Measurements from ENCODE around the gene HTRA3. TPM values are rescaled to one million over a fixed set of nuclear protein-coding genes. Genes with fewer than 3 reads are reported as not detected.

The HTRA3 gene
- total RNA-seq, 2 experiments from 2014 or later, result not detected

- H3K36me3 ChIP-seq (ENCODE audit: insufficient read depth, low read length), result no peaks in the 10 kb centered on the region
- no peak overlapping the region for H3K27ac ChIP-seq (ENCODE audit: low read depth in 1 of 2, low read length in 2 of 2)
- ChIA-PET CTCF (no interaction called here), POLR2A (interaction anchor here (0.6 kb wide), 1 partner anchor 25 kb away, joined by 3 read pairs; no protein-coding TSS in a partner anchor)
- H3K36me3 Mint-ChIP-seq (ENCODE audit: low read depth), result no peaks in the 10 kb centered on the region
- DNase-seq, result no peak
- no peaks in the 10 kb centered on the region for H3K4me1 Mint-ChIP-seq (ENCODE audit: low read depth)
- intact Hi-C loops (cut with DNase I, micrococcal nuclease), result no loop called here
- peaks cover 0 to 17% of the 10 kb centered on the region in 2 experiments for H3K9me3 ChIP-seq (ENCODE audit: control insufficient read depth in 1 of 2, insufficient read depth in 1 of 2, low read length in 2 of 2)
- H3K27me3 ChIP-seq (ENCODE audit: control insufficient read depth in 1 of 2, insufficient read depth in 2 of 2, low read length in 2 of 2), result peaks cover under 1 to 5% of the 10 kb centered on the region in 2 experiments
- H3K27ac Mint-ChIP-seq, result no peak overlapping the region
- H3K4me3 Mint-ChIP-seq, result no peak overlapping the region
- H3K9me3 Mint-ChIP-seq, result peaks cover 5% of the 10 kb centered on the region
- TF ChIP-seq CTCF (IDR thresholded peaks at IDR 0.05), result no peak
- no peak for ATAC-seq (ENCODE audit: poor library complexity)
- no peaks in the 10 kb centered on the region for H3K4me1 ChIP-seq (ENCODE audit: insufficient read depth, low read length)
- H3K4me3 ChIP-seq (ENCODE audit: low read length), result no peak overlapping the region
- H3K27me3 Mint-ChIP-seq, result peaks cover 5% of the 10 kb centered on the region
Measured at GRCh38 chr4:8310306-8310705, 40.8 kb downstream of the HTRA3 start.

- H3K27ac ChIP-seq (ENCODE audit: low read depth in 1 of 2, low read length in 2 of 2), result no peak overlapping the region
- peaks cover 5 to 6% of the 10 kb centered on the region in 2 experiments for H3K27me3 ChIP-seq (ENCODE audit: control insufficient read depth in 1 of 2, insufficient read depth in 2 of 2, low read length in 2 of 2)
- Mint-ChIP-seq H3K4me1 (ENCODE audit: low read depth) (no peaks in the 10 kb centered on the region), H3K27me3 (peaks cover 5% of the 10 kb centered on the region), H3K4me3 (no peak overlapping the region), H3K27ac (no peak overlapping the region), H3K9me3 (peaks cover 5% of the 10 kb centered on the region), H3K36me3 (ENCODE audit: low read depth) (no peaks in the 10 kb centered on the region)
- ATAC-seq (ENCODE audit: poor library complexity) (no peak), DNase-seq (peak in 1 of 14 experiments; percentile 16)
- no peaks in the 10 kb centered on the region for H3K36me3 ChIP-seq (ENCODE audit: insufficient read depth, low read length)
- H3K9me3 ChIP-seq (ENCODE audit: control insufficient read depth in 1 of 2, insufficient read depth in 1 of 2, low read length in 2 of 2), result peaks cover 0 to 17% of the 10 kb centered on the region in 2 experiments
- no peak overlapping the region for H3K4me3 ChIP-seq (ENCODE audit: low read length)
- POLR2A ChIA-PET, result no interaction called here
- intact Hi-C loops (cut with DNase I, micrococcal nuclease), result no loop called here
- no peak for TF ChIP-seq CTCF (IDR thresholded peaks at IDR 0.05)
- CTCF ChIA-PET, result no interaction called here
- H3K4me1 ChIP-seq (ENCODE audit: insufficient read depth, low read length), result no peaks in the 10 kb centered on the region
Measured at GRCh38 chr4:8311101-8312068, 41.8 kb downstream of the HTRA3 start.

- no peak for TF ChIP-seq CTCF (IDR thresholded peaks at IDR 0.05)
- intact Hi-C loops (cut with DNase I, micrococcal nuclease), result no loop called here
Measured at GRCh38 chr4:8312069-8312445, 42.5 kb downstream of the HTRA3 start.

More at GRCh38 chr4:8312069-8312445, 42.5 kb downstream of the HTRA3 start:
- ChIA-PET CTCF (no interaction called here), POLR2A (no interaction called here)
- DNase-seq, result peak in 1 of 14 experiments; percentile 2
- peaks cover 5 to 6% of the 10 kb centered on the region in 2 experiments for H3K27me3 ChIP-seq (ENCODE audit: control insufficient read depth in 1 of 2, insufficient read depth in 2 of 2, low read length in 2 of 2)
- H3K36me3 ChIP-seq (ENCODE audit: insufficient read depth, low read length), result no peaks in the 10 kb centered on the region
- no peak overlapping the region for H3K27ac ChIP-seq (ENCODE audit: low read depth in 1 of 2, low read length in 2 of 2)
- H3K9me3 ChIP-seq (ENCODE audit: control insufficient read depth in 1 of 2, insufficient read depth in 1 of 2, low read length in 2 of 2), result peaks cover 0 to 17% of the 10 kb centered on the region in 2 experiments
- H3K4me1 ChIP-seq (ENCODE audit: insufficient read depth, low read length), result no peaks in the 10 kb centered on the region
- H3K36me3 Mint-ChIP-seq (ENCODE audit: low read depth), result no peaks in the 10 kb centered on the region
- H3K4me1 Mint-ChIP-seq (ENCODE audit: low read depth), result no peaks in the 10 kb centered on the region
- no peak overlapping the region for H3K4me3 Mint-ChIP-seq
- H3K27ac Mint-ChIP-seq, result no peak overlapping the region
- peaks cover 5% of the 10 kb centered on the region for H3K27me3 Mint-ChIP-seq
- ATAC-seq (ENCODE audit: poor library complexity), result no peak
- H3K9me3 Mint-ChIP-seq, result peaks cover 5% of the 10 kb centered on the region
- no peak overlapping the region for H3K4me3 ChIP-seq (ENCODE audit: low read length)
